HG03342 (cell line): ENCODE results near the gene LHFPL2.
"Not testable (repeated sequence)": the region's sequence is repeated elsewhere in the genome, so short reads cannot be mapped to it uniquely, and the experiment has no call there.

Source experiments
- ATAC-seq: cut with Tn5 transposase; IDR thresholded peaks from one replicate; pipeline ENCODE4 v1.9.1; 2021; ENCODE audit warnings: mild to moderate bottlenecking, moderate library complexity; ENCODE audit not compliant: unreplicated experiment

Gene LHFPL2

GRCh38 chr5:78622302-78622971, 26.1 kb downstream of the LHFPL2 start:
- ATAC-seq = no peak

GRCh38 chr5:78621291-78621738, 27.3 kb downstream of the LHFPL2 start:
- ATAC-seq = no peak

DNA sequence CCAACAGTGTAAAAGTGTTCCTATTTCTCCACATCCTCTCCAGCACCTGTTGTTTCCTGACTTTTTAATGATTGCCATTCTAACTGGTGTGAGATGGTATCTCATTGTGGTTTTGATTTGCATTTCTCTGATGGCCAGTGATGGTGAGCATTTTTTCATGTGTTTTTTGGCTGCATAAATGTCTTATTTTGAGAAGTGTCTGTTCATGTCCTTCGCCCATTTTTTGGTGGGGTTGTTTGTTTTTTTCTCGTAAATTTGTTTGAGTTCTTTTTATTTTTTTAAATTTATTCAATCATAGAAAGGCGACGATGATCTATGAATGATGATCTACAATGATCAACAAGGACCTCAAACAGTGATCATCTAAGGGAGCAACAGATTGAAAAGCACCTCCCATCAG, 28.5 kb downstream of the LHFPL2 start:
- not testable (repeated sequence) for ATAC-seq

- ATAC-seq = no peak
Observed at GRCh38 chr5:78618303-78618702, 30.3 kb downstream of the LHFPL2 start.

DNA sequence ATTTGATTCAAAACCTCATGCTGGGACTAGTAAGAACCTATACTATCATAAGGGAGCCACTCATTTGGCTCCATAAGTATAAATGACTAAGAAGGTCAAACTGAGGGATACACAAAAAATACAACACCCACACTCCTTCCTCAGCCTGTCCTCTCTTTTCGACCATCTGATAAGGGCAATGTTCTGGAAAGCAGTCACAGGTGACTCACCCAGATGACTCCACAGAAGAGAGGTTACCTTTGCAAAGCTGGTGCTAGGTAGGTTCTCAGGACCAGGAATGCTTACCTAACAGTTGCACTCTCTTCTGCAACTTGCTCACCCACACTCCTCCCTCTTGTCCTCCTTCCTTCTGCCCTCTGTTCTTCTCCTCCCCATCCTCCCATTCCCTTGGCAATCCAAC, 32.9 kb downstream of the LHFPL2 start:
- ATAC-seq = no peak

- no peak for ATAC-seq
Observed at GRCh38 chr5:78614816-78615215, 33.8 kb downstream of the LHFPL2 start.

DNA sequence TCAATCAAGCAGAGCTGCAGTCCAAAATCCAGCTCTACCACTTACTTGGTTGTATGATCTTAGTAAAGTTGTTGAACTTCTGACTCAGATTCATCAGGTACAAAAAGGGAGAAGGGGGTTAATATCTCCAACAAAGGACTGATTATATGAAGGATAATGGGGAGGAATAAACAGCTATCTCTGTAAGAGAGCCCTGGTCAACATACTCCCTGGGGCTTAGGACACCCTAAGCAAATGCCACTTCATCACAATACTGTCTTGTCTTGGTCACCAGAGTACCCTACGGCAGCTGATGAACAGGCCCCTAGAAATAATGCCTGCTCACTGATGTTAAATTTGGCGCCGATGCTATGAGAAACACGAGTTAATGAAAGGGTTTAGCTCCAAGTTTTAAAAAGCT, 34.8 kb downstream of the LHFPL2 start:
- no peak for ATAC-seq

DNA sequence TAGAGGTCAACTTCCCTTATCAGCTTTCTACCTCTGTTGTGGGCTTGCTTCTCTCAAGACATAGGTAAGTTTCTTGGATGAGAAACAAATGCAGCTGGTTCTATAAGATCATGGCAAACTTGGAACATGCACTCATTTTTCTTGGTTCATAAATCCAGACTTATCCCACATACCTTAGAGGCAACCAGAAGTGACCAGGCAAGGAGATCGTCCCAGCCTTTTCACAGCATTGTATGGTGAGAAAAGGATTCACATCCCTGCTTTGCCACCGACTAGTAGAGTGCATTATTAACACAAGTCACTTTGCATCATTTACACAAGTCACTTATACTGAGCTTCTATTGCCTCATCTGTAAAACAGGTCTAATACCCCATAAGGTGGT, 35.4 kb downstream of the LHFPL2 start:
- ATAC-seq = no peak

GRCh38 chr5:78612227-78613150, 36.1 kb downstream of the LHFPL2 start:
- no peak for ATAC-seq

DNA sequence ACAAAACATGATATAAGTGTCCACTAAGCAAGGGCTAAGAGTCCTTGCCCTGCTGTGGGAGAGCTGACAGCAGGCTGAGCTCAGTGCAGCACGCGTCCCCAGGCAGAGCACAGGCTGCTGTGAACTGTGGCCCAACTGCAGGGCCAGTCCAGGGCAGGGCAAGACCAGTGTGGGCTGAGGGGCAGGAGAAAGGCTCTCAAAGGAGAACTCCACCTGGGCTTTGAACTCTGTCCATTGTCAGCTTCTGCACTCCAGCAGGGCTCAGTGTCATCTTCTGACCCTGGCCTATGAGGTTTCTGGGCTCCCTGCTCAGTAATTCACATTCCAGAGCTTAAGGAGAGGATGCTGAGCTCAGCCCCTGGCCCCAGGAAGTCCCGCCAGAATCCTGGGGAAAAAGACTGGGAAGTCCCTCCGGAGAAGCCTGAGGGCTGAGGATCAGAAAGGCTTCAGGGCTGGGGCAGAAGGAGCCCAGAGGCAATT, 37.4 kb downstream of the LHFPL2 start:
- ATAC-seq = no peak

DNA sequence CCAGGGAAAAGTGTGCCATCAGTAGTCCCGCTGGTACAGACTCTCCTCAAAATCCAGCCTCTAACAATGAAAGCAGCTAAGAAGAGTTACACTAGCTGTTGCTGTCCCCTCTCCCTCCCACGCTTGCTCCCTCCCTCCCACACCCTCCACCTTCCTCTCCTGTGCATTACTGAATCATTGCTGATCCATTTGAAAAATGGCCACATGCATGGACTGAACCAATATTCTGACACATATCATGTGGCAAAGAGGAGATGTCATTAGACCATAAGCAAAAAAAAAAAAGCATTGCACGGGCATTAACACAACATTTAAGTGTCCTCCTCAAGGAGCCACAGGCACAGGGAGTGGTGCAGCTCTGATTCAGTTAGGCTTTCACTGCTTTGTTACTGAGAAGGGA, 37.9 kb downstream of the LHFPL2 start:
- ATAC-seq = no peak

GRCh38 chr5:78610163-78610583, 38.4 kb downstream of the LHFPL2 start:
- ATAC-seq = no peak

DNA sequence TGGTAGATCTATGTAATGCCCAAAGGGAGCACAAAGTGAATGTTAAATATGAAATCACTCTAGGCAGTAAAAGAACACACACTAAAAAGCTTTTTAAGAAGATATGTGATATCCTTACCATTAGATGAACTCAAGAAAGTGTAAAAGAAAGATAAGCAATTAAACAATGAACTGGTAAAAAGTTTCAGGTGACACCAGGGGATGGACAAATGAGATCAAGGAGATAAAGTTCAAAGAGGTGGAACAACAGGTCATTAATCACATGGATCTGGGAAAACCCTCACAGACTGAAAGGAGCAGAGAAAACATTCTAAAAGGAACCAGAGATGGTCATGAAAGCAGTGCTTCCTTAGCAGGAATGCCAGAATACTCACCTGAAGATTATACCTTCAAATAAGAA, 40.7 kb downstream of the LHFPL2 start:
- no peak for ATAC-seq

- ATAC-seq = no peak
Observed at GRCh38 chr5:78606241-78606640, 42.3 kb downstream of the LHFPL2 start.

- ATAC-seq = no peak
Observed at GRCh38 chr5:78605611-78606010, 43.0 kb downstream of the LHFPL2 start.

DNA sequence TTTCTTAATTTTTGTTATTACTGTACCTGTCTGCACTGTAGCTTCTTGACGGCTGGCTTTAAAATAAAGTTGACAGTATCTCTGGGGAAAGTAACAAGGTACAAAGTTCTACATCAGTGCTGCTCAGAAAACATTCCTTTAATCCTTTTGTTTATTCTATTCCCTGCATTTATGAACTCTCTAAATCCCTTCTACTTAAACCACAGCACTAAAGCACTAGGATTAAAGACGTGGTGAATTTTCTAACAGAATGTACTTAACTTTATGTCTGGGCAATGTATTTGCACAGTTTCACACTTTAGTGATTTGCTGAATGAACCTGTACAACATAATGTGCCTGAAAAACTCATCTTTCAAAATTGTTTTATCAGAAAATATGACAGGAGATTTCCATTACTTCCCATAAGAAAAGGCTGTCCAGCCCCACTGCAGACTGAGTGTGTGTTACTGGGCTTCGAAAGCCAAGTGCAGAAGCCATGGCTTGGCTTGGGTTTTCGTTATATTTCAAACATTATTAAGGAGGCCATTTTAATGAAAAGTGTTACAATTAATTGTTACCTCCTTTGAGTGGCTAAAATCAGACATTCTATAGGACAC, 43.8 kb downstream of the LHFPL2 start:
- no peak for ATAC-seq

DNA sequence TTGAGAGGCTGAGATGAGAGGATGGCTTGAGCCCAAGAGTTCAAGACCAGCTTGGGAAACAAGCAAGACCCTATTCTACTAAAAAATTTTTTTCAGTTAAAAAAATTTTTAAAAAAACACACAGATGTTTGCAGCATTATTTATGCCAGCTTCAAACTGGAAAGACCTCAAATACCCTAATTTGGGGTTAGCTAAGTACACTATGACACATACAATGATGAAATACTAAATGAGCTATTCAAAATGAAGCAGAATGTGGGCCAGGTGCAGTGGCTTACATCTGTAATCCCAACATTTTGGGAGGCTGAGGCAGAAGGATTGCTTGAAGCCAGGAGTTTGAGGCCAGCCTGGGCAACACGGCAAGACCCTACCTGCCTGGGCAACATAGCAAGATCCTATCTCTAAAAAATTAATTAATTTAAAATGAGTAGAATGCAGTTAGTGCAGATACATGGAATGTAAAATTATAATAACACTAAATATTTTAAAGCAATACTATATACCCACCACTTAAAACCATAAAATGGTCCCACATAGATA, 44.9 kb downstream of the LHFPL2 start:
- no peak for ATAC-seq

DNA sequence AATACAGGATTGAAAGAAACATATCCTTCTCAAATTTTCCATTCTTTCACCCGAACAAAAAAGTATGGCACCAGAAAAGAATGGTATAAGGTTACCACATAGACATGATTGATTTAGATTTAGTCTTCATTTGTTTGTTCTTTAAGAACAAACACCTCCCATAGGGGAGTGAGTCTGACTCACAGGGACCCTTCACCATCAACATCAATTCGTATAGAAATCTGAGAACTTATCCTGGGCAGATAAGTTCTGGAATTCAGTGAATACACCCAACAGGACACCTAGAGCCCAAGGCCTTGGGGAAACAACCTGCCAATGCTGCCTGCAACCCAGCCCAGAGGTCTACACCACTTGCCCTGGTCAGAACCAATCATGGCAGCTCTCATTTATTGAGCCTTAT, 46.2 kb downstream of the LHFPL2 start:
- ATAC-seq = no peak

GRCh38 chr5:78601559-78602314, 46.8 kb downstream of the LHFPL2 start:
- no peak for ATAC-seq

GRCh38 chr5:78600687-78601414, 47.7 kb downstream of the LHFPL2 start:
- no peak for ATAC-seq
